HG02798 (cell line): Measurements from ENCODE around the gene KHSRP.

Source experiments
- ATAC-seq: cut with Tn5 transposase; IDR thresholded peaks from one replicate; pipeline ENCODE4 v1.9.1; 2021; ENCODE audit warnings: mild to moderate bottlenecking; ENCODE audit not compliant: unreplicated experiment, poor library complexity

The KHSRP gene

GRCh38 chr19:6364353-6364752, 60.3 kb downstream of the KHSRP start:
- no peak for ATAC-seq
